GM19193 (cell line): Measurements from ENCODE around the gene MUC5B.

Source experiments
- POLR2A ChIP-seq: IDR thresholded peaks from 4 replicates; pipeline ENCODE4 v1.6.1; 2011; ENCODE audit not compliant: insufficient read depth, insufficient read length; ENCODE audit errors: extremely low read depth

MUC5B gene

GRCh38 chr11:1181853-1182535, 40.9 kb upstream of the MUC5B start:
- no peak for TF ChIP-seq POLR2A

DNA sequence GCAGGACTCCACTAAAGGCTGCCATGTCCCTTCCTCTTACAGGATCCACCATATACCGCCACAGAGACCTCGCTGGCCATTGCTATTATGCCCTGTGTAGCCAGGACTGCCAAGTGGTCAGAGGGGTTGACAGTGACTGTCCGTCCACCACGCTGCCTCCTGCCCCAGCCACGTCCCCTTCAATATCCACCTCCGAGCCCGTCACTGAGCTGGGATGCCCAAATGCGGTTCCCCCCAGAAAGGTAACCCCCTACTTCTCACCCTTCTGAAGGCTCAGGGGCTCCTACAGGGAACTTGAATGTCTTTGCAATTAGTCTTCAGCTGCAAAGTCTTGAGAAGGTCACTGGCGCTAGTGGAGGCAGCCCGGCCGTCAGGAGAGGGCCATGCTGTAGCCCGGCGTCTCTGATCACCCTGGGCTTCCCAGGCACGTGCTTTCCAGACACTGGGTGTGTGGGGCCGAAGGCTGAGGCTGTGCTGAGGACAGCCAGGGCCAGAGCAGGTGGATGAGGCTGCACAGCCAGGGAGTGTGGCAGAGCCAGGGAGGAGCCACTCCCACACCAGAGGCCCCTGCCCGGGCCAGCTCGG, 30.0 kb upstream of the MUC5B start:
- no peak for TF ChIP-seq POLR2A

DNA sequence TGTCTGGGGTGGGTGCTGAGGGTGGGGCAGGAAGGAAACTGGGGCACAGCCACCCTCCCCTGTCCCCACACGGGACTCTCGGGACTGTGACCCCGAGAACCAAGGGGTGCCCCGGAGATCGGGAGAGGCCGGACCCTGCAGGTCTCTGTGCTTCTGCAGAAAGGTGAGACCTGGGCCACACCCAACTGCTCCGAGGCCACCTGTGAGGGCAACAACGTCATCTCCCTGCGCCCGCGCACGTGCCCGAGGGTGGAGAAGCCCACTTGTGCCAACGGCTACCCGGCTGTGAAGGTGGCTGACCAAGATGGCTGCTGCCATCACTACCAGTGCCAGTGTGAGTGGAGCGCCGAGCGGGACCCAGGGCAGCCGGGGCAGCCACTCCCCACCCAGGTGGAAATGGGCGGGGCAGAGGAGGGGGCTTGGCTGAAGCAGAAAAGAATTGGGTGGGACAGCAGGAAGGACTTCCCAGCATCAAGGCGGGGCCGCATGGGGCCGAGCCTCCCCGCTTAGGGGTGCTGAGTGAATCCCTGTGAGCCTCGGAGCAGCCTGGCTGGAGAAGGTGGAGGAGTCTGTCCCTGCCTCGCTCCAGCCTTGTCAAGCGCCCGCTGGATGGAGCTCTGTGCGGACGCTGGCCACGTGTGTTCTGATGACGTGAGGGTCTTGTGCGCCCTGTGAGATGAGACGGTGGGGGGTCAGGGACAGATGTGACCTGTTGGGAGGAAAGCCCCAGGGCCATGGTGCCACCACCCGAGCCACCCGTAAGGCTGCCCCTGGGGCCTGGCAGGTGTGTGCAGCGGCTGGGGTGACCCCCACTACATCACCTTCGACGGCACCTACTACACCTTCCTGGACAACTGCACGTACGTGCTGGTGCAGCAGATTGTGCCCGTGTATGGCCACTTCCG, 29.3 kb upstream of the MUC5B start:
- no peak for TF ChIP-seq POLR2A

DNA sequence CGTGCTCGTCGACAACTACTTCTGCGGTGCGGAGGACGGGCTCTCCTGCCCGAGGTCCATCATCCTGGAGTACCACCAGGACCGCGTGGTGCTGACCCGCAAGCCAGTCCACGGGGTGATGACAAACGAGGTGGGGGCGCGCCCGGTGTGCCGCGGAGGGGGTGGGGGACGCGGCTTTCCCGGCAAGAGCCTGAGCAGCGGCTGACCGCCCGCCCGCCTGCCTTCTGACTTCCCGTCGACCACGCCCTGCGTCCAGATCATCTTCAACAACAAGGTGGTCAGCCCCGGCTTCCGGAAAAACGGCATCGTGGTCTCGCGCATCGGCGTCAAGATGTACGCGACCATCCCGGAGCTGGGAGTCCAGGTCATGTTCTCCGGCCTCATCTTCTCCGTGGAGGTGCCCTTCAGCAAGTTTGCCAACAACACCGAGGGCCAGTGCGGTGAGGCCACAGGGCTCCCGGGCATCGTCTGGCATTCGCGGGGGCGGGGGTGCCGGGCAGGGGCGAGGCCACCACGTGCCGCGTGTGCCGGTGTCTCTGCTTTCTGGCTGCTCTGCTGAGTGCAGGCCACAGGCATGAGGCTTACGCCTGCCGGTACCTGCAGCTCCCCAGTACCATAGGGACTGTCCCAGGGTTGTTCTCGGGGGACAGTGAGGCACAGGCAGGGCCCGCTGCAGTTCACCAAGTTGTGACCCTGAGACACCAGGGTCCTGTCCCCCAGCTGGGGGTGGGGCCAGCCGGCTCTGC, 28.5 kb upstream of the MUC5B start:
- TF ChIP-seq POLR2A = no peak

DNA sequence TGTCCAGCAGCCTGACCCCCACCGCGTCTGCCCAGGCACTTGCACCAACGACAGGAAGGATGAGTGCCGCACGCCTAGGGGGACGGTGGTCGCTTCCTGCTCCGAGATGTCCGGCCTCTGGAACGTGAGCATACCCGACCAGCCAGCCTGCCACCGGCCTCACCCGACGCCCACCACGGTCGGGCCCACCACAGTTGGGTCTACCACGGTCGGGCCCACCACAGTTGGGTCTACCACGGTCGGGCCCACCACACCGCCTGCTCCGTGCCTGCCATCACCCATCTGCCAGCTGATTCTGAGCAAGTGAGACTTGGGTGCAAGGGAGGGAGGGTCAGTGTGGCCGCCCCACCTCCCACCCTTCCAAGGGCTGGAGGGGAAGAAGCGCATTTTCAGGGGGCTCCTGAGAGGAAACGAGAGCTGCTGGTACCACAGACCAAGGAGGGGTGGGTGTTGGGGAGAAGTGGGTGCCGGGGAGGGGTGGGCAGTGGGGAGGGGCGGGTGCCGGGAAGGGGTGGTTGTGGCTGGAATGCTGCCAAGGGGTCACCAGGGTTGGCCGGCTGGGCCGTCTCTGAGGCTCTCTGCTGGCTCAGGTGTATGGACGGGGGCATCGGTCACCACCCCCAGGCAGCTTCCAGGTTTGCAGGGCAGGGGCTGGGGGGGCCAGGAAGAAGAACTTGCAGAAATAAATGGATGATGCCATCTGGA, 27.7 kb upstream of the MUC5B start:
- TF ChIP-seq POLR2A = no peak

DNA sequence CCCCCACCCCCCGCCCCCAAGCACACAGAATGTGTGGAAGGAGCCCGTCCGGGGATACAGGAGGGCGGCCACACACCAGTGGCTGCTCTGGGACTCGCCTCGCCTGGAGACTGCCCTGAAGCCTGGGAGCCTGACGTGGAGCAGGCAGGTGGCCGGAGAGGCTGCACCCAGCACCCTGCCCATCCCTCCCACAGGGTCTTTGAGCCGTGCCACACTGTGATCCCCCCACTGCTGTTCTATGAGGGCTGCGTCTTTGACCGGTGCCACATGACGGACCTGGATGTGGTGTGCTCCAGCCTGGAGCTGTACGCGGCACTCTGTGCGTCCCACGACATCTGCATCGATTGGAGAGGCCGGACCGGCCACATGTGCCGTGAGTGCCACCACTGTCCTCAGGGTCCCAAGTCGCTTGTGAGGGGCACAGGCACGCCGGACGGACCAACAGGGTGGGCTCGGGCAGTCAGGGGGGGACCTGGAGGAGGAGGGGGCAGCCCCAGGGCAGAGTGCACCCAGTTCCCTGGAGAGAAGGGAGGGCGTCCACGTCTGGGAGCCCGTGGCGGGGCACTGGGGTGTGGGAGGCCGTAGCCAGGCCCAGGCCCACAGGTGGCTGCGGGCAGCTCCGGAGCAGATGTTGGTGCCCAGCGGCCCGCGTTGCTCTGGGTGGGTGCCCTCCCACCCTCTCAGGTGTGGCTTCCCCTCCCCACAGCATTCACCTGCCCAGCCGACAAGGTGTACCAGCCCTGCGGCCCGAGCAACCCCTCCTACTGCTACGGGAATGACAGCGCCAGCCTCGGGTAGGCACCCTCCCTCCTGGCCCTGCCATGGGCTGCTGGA, 27.0 kb upstream of the MUC5B start:
- TF ChIP-seq POLR2A = no peak

GRCh38 chr11:1196516-1197391, 26.1 kb upstream of the MUC5B start:
- no peak for TF ChIP-seq POLR2A

- TF ChIP-seq POLR2A = no peak
Measured at GRCh38 chr11:1197431-1197885, 25.4 kb upstream of the MUC5B start.

DNA sequence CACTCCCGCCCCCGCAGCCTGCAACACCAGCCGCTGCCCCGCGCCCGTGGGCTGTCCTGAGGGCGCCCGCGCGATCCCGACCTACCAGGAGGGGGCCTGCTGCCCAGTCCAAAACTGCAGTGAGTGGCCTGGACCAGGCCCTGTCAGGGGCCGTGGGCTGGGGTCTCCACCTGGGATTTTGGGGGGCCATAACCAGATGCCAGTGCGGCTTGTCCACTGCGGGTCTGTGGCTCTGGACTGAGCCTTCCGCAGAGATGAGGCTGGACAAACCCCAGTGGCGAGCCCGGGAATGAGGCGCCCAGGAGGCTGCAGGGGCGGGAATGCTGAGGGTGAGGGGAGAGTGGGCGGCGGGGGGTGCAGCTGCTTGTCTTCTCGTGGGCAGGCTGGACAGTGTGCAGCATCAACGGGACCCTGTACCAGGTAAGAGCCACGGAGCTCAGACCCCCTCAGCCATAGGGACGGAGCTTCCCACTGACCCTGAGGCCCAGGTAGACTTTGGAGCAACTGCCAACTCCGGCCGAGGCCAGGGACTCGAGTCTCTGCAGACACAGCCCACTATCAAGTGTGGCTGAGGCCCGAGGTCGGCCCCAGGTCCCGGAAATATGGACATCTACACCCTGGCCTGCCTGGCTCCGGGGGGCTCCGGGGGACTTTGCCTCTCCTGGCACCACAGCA, 24.8 kb upstream of the MUC5B start:
- TF ChIP-seq POLR2A = no peak

- TF ChIP-seq POLR2A = no peak
Measured at GRCh38 chr11:1198561-1199240, 24.2 kb upstream of the MUC5B start.

DNA sequence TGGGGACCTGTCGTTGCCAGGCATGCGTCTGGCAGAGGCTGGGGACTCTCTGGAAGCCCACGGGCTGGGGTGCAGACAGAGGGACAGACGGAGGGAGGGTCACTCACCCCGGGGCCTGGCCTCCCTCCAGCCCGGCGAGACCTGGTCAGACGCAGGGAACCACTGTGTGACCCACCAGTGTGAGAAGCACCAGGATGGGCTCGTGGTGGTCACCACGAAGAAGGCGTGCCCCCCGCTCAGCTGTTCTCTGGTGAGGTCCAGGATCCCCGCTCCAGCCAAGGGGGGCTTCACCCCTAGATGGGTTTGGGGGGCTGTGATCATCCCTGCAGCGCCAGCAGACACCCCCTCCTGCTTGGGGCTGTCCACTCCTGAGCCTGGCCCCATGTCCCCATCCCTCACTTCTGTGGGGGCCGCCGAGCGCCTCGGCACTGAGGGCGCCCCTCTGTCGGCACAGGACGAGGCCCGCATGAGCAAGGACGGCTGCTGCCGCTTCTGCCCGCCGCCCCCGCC, 23.6 kb upstream of the MUC5B start:
- no peak for TF ChIP-seq POLR2A
